HTERT RPE-1 (cell line): ENCODE measurements around the gene SPAG16.

ENCODE experiments used
- in situ Hi-C: fragments of 300-500 bp; cut with MboI; formaldehyde crosslinking; loops from 4 replicates; pipeline ENCODE4 v1.14.3; 2020; ENCODE audit warnings: low sequenced_read_pairs

The SPAG16 gene

DNA sequence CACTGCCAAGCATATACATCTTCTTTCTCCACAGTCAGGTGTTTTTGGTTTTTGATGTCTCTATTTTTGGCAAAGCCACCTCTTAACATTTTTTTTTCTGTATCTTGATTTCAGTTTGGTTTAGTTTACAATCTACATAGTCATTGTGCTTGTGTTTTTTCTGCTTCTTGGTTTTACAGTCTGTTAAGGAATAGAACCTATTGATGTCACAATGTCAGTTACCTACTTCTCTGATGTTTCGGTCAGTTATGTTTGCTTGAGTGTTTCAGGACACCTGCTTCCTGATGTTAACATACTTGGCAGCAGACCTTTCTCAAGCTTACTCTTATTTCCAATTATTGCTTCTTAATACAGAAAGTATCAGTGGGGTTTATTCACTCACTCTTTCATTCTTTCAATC, 253.3 kb downstream of the SPAG16 start:
- in situ Hi-C loops: no loop called here

- in situ Hi-C loops: no loop called here
Measured at GRCh38 chr2:213544940-213545339, 260.7 kb downstream of the SPAG16 start.

DNA sequence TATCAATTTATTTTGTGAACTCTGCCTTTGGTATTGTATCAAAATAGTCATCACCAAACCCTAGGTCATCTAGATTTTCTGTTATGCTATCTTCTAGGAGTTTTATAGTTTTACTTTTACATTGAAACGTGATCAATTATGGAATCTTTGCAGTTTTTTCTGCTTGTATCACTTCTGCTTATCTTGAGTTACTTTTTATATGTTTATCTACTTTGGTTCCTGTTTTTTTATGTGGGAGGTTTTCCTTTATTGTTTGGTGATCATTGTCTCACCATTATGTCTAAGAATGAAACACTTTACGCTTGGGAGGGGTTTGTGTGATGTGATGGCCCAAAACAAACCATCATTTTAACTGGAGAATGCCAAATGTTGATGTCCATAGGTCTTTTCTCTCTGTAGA, 261.2 kb downstream of the SPAG16 start:
- in situ Hi-C loops: no loop called here

DNA sequence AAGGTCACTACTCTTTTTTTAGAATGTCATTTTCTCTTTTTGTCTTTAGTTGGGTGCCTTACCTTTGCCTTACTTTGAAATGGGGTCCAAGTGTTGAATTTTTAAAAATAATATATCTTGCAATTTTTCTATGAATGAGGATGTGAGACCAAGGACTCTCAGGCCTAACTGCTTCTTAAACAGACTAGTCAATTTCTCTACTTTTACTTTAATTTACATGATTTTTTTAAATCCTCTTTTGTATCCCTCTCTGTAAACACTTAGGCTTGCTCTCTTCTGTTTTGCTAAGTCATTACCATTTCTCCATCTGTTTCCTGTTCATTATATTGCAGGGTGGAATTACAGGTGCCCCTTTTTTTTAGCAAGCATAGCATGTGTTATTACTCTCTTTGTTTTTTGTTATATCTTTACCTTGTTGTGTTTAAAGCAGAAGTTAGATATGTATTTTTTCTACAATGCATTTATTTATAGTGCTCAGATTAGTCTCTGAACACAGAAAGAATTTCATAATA, 261.8 kb downstream of the SPAG16 start:
- in situ Hi-C loops: no loop called here

GRCh38 chr2:213551526-213551925, 267.3 kb downstream of the SPAG16 start:
- in situ Hi-C loops: no loop called here

- in situ Hi-C loops: no loop called here
Measured at GRCh38 chr2:213559053-213559452, 274.8 kb downstream of the SPAG16 start.

- in situ Hi-C loops: no loop called here
Measured at GRCh38 chr2:213561759-213562158, 277.5 kb downstream of the SPAG16 start.

GRCh38 chr2:213562539-213563180, 278.4 kb downstream of the SPAG16 start:
- in situ Hi-C loops: no loop called here

- in situ Hi-C loops: no loop called here
Measured at GRCh38 chr2:213566846-213567245, 282.6 kb downstream of the SPAG16 start.

- in situ Hi-C loops: no loop called here
Measured at GRCh38 chr2:213609570-213610170, 325.4 kb downstream of the SPAG16 start.

GRCh38 chr2:213627054-213627710, 342.9 kb downstream of the SPAG16 start:
- in situ Hi-C loops: no loop called here

- in situ Hi-C loops: no loop called here
Measured at GRCh38 chr2:213627835-213628460, 343.7 kb downstream of the SPAG16 start.

GRCh38 chr2:213640738-213641425, 356.6 kb downstream of the SPAG16 start:
- in situ Hi-C loops: no loop called here

- in situ Hi-C loops: no loop called here
Measured at GRCh38 chr2:213644926-213645325, 360.7 kb downstream of the SPAG16 start.

DNA sequence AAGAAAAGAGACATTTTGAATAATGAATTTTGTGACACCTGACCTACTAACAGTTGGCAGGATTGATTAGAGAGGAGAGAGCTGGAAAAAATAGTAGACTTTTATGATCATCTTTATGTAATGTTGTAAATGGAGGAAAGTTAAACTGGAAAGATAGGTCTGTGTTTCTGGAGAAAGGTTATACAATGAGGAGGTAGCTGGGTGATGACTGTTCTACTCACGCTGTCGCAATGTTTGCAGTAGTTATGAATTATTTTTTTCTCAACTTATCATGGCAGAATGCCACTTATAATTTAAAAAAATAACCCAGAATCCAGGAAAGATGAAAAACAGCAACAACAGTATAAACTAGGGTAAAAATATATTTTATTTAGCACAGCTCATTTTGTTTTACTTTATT, 364.9 kb downstream of the SPAG16 start:
- in situ Hi-C loops: no loop called here

DNA sequence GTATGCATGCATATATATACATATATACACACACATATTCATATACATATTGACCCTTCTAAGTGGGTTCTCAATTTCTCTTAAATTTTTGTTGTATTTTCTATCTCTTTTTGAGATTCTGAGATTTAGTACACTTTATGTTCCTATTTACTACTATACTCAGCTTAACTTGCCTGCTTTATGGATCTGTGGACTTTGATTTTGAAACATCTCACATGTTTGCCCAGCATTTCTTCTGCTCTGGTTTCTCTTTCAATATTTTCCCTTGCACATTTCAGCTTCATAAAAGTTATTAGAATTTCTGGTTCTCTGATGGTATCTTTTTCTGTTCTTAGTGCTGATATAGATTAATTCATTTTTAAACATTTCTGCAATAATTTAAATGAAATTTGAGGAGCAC, 380.6 kb downstream of the SPAG16 start:
- in situ Hi-C loops: no loop called here

DNA sequence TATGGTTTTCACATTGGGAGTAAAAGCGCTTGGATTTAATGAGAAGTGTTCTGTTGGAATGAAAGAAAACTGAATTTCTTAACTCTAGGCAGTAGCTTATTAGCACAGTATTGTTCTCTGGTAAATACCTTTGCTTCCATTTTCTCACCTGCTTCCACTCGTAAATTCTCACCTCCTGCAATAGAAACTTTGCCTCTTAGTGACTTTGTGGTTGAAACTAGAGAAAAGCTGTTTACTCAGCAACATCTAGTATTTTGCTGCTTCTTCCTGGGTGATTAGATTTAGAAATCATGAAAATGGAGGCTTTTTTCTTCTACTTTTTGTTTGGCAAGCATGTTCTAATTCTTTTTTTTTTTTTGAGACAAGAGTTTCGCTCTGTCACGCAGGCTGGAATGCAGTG, 385.4 kb downstream of the SPAG16 start:
- in situ Hi-C loops: no loop called here

- in situ Hi-C loops: no loop called here
Measured at GRCh38 chr2:213678437-213679218, 394.4 kb downstream of the SPAG16 start.

- in situ Hi-C loops: no loop called here
Measured at GRCh38 chr2:213679894-213680293, 395.6 kb downstream of the SPAG16 start.

- in situ Hi-C loops: no loop called here
Measured at GRCh38 chr2:213682276-213682675, 398.0 kb downstream of the SPAG16 start.
